ENCODE measurements around the gene PYDC1. TPM values are rescaled to one million over a fixed set of nuclear protein-coding genes. Genes with fewer than 3 reads are reported as not detected.

Gene PYDC1
- total and polyA plus RNA-seq, 2 of the 13 experiments (the other 11 are each of a cell fraction or from before 2014, with no cell fraction given) = not detected

DNA sequence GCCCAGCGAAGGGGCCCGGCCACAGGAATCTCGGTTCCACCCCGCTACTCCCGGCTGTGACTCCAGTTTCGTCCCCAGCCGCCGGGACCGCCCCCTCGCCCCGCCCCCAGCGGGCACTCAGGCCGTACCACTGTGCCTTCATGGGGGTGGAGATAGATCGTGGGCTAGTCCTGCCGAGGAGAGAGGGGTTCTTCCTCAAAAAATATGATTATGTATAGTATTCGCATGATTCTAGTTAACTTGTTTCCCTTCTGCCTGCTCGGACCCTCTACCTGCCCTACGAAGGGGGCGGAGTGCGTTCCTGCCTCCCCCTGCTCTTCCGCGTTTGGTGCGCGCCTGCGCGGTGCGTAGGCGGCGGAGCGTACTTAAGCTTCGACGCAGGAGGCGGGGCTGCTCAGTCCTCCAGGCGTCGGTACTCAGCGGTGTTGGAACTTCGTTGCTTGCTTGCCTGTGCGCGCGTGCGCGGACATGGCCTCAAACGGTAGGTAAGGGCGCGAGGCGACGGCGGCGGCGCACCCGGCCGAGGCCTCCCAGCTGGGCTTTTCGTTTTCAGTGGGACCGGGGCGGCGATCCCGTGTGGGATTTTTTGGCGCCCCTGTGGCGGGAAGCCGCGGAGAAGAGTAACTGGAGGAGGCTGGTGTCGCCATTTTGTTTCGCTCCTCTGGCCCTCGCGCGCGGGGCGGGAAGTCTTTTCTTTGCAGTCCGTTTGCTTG, 37.0 kb downstream of the PYDC1 start, which contains the start of gene FUS (continued):
- peak; percentile 97; the same call in 1 of the 2 replicates for TF ChIP-seq ZBTB49 (CRISPR knock-in tag; IDR thresholded peaks at IDR 0.05; ENCODE audit: borderline replicate concordance)
- no peak for TF ChIP-seq PHF5A (CRISPR knock-in tag; IDR thresholded peaks at IDR 0.05; ENCODE audit: low read depth, unreplicated experiment)
- TF ChIP-seq NKX3-1 (CRISPR knock-in tag; IDR thresholded peaks at IDR 0.05) = peak; percentile 95
- no peak for TF ChIP-seq PBX2 (CRISPR knock-in tag; IDR thresholded peaks at IDR 0.05)
- peak; percentile 56; the same call in 1 of the 2 replicates for TF ChIP-seq NFYC (CRISPR knock-in tag; IDR thresholded peaks at IDR 0.05)
- TF ChIP-seq ARID2 (CRISPR knock-in tag; IDR thresholded peaks at IDR 0.05; ENCODE audit: borderline replicate concordance) = peak; percentile 98
- TF ChIP-seq, protein P1, sequence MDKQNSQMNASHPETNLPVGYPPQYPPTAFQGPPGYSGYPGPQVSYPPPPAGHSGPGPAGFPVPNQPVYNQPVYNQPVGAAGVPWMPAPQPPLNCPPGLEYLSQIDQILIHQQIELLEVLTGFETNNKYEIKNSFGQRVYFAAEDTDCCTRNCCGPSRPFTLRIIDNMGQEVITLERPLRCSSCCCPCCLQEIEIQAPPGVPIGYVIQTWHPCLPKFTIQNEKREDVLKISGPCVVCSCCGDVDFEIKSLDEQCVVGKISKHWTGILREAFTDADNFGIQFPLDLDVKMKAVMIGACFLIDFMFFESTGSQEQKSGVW (CRISPR knock-in tag; IDR thresholded peaks at IDR 0.05; ENCODE audit: borderline replicate concordance) = no peak
- peak; percentile 60; the same call in 1 of the 2 replicates for TF ChIP-seq ZNF766 (CRISPR knock-in tag; IDR thresholded peaks at IDR 0.05; ENCODE audit: borderline replicate concordance)
- peak; percentile 76; the same call in 1 of the 2 replicates for TF ChIP-seq ZBTB42 (CRISPR knock-in tag; IDR thresholded peaks at IDR 0.05)
- peak; percentile 95 for TF ChIP-seq ATAD3A (CRISPR knock-in tag; IDR thresholded peaks at IDR 0.05)
- 0 out of 2 replicates have a peak, but pooled peaks have one; percentile 41 for TF ChIP-seq ZNF773 (CRISPR knock-in tag; IDR thresholded peaks at IDR 0.05; ENCODE audit: borderline replicate concordance)
- TF ChIP-seq, protein P2, sequence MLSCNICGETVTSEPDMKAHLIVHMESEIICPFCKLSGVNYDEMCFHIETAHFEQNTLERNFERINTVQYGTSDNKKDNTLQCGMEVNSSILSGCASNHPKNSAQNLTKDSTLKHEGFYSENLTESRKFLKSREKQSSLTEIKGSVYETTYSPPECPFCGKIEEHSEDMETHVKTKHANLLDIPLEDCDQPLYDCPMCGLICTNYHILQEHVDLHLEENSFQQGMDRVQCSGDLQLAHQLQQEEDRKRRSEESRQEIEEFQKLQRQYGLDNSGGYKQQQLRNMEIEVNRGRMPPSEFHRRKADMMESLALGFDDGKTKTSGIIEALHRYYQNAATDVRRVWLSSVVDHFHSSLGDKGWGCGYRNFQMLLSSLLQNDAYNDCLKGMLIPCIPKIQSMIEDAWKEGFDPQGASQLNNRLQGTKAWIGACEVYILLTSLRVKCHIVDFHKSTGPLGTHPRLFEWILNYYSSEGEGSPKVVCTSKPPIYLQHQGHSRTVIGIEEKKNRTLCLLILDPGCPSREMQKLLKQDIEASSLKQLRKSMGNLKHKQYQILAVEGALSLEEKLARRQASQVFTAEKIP (CRISPR knock-in tag; IDR thresholded peaks at IDR 0.05; ENCODE audit: borderline replicate concordance) = no peak
- TF ChIP-seq HDAC1 (CRISPR knock-in tag; IDR thresholded peaks at IDR 0.05) = peak; percentile 32; the same call in 1 of the 2 replicates
- TF ChIP-seq KMT2B (CRISPR knock-in tag; IDR thresholded peaks at IDR 0.05) = peak; percentile 70
- no peak; the same call in 1 of the 2 replicates for TF ChIP-seq ZNF414 (CRISPR knock-in tag; IDR thresholded peaks at IDR 0.05)
- peak; percentile 73 for TF ChIP-seq ZNF768 (CRISPR knock-in tag; IDR thresholded peaks at IDR 0.05)
- no peak; the same call in 1 of the 2 replicates for TF ChIP-seq GZF1 (CRISPR knock-in tag; IDR thresholded peaks at IDR 0.05)
- TF ChIP-seq CBX2 (IDR thresholded peaks at IDR 0.05; ENCODE audit: low read depth, low read length) = 0 out of 2 replicates have a peak, but pooled peaks have one; percentile 46
- TF ChIP-seq CBX2 (CRISPR knock-in tag; IDR thresholded peaks at IDR 0.05; ENCODE audit: low read depth) = no peak
- no peak; the same call in none of the 2 replicates for TF ChIP-seq THYN1 (CRISPR knock-in tag; IDR thresholded peaks at IDR 0.05; ENCODE audit: borderline replicate concordance, low read depth)
- TF ChIP-seq SCMH1 (CRISPR knock-in tag; IDR thresholded peaks at IDR 0.05; ENCODE audit: borderline replicate concordance) = no peak
- TF ChIP-seq SP140L (CRISPR knock-in tag; IDR thresholded peaks at IDR 0.05; ENCODE audit: borderline replicate concordance) = no peak
- TF ChIP-seq ZSCAN29 (CRISPR knock-in tag; conservative IDR thresholded peaks at IDR 0.05) = peak; percentile 69; the same call in 1 of the 2 replicates

All from HepG2 (cell line).